Upper lobe of left lung (tissue), 6 donors: ENCODE results near the gene MSX2. TPM values are rescaled to one million over a fixed set of nuclear protein-coding genes. Genes with fewer than 3 reads are reported as not detected.

Experiments
- ATAC-seq, 2 donors: fragments of 200-7000 bp; cut with Tn5 transposase; one replicate each; pipeline ENCODE4 v1.9.1; 2022; ENCODE audit warnings: mild to moderate bottlenecking in 2 of 2, moderate library complexity in 2 of 2; ENCODE audit not compliant: low FRiP score in 2 of 2
- DNase-seq, 2 donors: peaks; one replicate each; pipeline ENCODE4 v3.0.0-alpha.2; 2019 to 2020
- H3K27ac ChIP-seq, 4 donors: fragments of 200-600 bp; sonication (generic); one replicate each; pipeline ENCODE4 v1.5.1; 2016 to 2019
- H3K27me3 ChIP-seq, 4 donors: fragments of 200-600 bp; sonication (generic); one replicate each; pipeline ENCODE4 v1.5.1; 2017 to 2019
- H3K36me3 ChIP-seq, 4 donors: fragments of 200-600 bp; sonication (generic); one replicate each; pipeline ENCODE4 v1.5.1; 2016 to 2019
- H3K4me1 ChIP-seq, 4 donors: fragments of 200-600 bp; sonication (generic); one replicate each; pipeline ENCODE4 v1.5.1; 2018 to 2019
- H3K4me3 ChIP-seq, 4 donors: fragments of 200-600 bp; sonication (generic); one replicate each; pipeline ENCODE4 v1.5.1; 2017 to 2019; ENCODE audit warnings: mild to moderate bottlenecking in 2 of 4, moderate library complexity in 1 of 4
- H3K9me3 ChIP-seq, 4 donors: fragments of 200-600 bp; sonication (generic); one replicate each; pipeline ENCODE4 v1.5.1; 2018 to 2019
- CTCF ChIP-seq, 6 experiments: fragments of 450-650 bp in 4 of 6; fragments of 200-600 bp in 2 of 6; sonication (generic) in 2 of 6; IDR thresholded peaks; one replicate each; pipeline ENCODE4 v1.5.1; 2016 to 2019; ENCODE audit warnings: antibody characterized with exemption in 6 of 6
- EP300 ChIP-seq, 4 donors: sonication (generic); formaldehyde crosslinking; IDR thresholded peaks; one replicate each; pipeline ENCODE4 v1.5.1; 2017; ENCODE audit warnings: antibody characterized with exemption in 4 of 4, control low read depth in 2 of 4
- POLR2A ChIP-seq, 4 donors: fragments of 450-650 bp; IDR thresholded peaks; one replicate each; pipeline ENCODE4 v1.5.1; 2016 to 2017; ENCODE audit warnings: antibody characterized with exemption in 4 of 4, mild to moderate bottlenecking in 2 of 4
- POLR2AphosphoS5 ChIP-seq, 2 donors: sonication (generic); formaldehyde crosslinking; IDR thresholded peaks; one replicate each; pipeline ENCODE4 v1.5.1; 2017; ENCODE audit warnings: antibody characterized with exemption in 2 of 2
- WGBS, 2 donors: methylation state at CpG; one replicate each; pipeline ENCODE4 v1.1.5; 2017 to 2018; 5-methylcytosine and 5-hydroxymethylcytosine counted together
- total RNA-seq, 6 donors: library from RNA; depleted of rRNA in 4 of 6; stranded (reverse); fragments of >200 nt in 4 of 6; gene quantifications; one replicate each; pipeline versions ENCODE4 v1.1.0 to v1.2.1, GENCODE V29; 2016 to 2021
- donor health status: DM: no; HTN: no; CAD: no; lungs with moderate emphysema.
- donor health status: DM: no; HTN: yes; CAD: no; lungs with severe emphysema.

Gene MSX2
- total RNA-seq, 6 donors from 2014 or later = 0.44 to 1.6 (median 1.5) TPM; not detected in 2

DNA sequence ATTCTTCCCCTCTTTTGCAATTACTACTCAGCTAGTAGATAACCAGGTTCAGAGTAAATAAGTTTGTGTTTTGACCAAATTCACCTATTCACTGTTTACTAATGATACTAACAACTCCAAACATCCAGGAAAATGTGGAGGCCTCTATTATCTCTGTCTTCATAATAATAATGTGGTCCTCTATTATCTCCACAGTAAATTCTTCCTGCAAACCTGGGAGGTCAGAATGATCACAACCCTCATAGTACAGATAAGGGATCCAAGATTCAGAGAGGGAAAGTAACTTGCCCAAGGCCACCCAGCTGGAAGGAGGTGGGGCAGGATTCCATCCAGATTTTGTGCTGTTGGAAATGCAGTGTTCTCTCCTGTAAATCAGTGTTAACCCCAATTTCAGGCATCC, 9.6 kb upstream of the MSX2 start:
- TF ChIP-seq CTCF (IDR thresholded peaks at IDR 0.05) (no peak), POLR2A (IDR thresholded peaks at IDR 0.05) (no peak), POLR2AphosphoS5 (IDR thresholded peaks at IDR 0.05) (no peak), EP300 (IDR thresholded peaks at IDR 0.05) (no peak)
- no peak overlapping the region for H3K27ac ChIP-seq
- no peaks in the 10 kb centered on the region for H3K36me3 ChIP-seq
- no peak overlapping the region for H3K4me3 ChIP-seq
- ATAC-seq (no peak), DNase-seq (no peak)
- H3K9me3 ChIP-seq = no peaks in the 10 kb centered on the region
- peaks cover 0 to 5% (median under 1%) of the 10 kb centered on the region in 4 donors for H3K27me3 ChIP-seq
- no peaks in the 10 kb centered on the region for H3K4me1 ChIP-seq

GRCh38 chr5:174715804-174716203, 8.6 kb upstream of the MSX2 start:
- WGBS, 2 donors = 61 to 79% methylated on average over 3 of the region's 3 CpGs
- peaks cover 0 to 5% (median 4%) of the 10 kb centered on the region in 4 donors for H3K4me1 ChIP-seq
- no peak for DNase-seq
- H3K4me3 ChIP-seq = no peak overlapping the region
- no peaks in the 10 kb centered on the region for H3K36me3 ChIP-seq
- no peak overlapping the region for H3K27ac ChIP-seq
- TF ChIP-seq CTCF (IDR thresholded peaks at IDR 0.05) (no peak), POLR2A (IDR thresholded peaks at IDR 0.05) (no peak), EP300 (IDR thresholded peaks at IDR 0.05) (no peak)
- no peaks in the 10 kb centered on the region for H3K9me3 ChIP-seq
- no peak for ATAC-seq
- H3K27me3 ChIP-seq = peaks cover 0 to 13% (median 9%) of the 10 kb centered on the region in 4 donors

- Histone ChIP-seq H3K36me3 (no peaks in the 10 kb centered on the region), H3K9me3 (no peaks in the 10 kb centered on the region), H3K4me1 (peaks cover 0 to 12% (median 7%) of the 10 kb centered on the region in 4 donors), H3K27me3 (peaks cover 0 to 30% (median 19%) of the 10 kb centered on the region in 4 donors), H3K27ac (no peak overlapping the region), H3K4me3 (no peak overlapping the region)
- ATAC-seq (no peak), DNase-seq (no peak)
- TF ChIP-seq POLR2A (IDR thresholded peaks at IDR 0.05) (no peak), POLR2AphosphoS5 (IDR thresholded peaks at IDR 0.05) (no peak), CTCF (IDR thresholded peaks at IDR 0.05) (no peak), EP300 (IDR thresholded peaks at IDR 0.05) (no peak)
- WGBS, 2 donors = 20 to 28% methylated on average over 5 of the region's 5 CpGs
Observed at GRCh38 chr5:174717826-174718455, 6.4 kb upstream of the MSX2 start.

DNA sequence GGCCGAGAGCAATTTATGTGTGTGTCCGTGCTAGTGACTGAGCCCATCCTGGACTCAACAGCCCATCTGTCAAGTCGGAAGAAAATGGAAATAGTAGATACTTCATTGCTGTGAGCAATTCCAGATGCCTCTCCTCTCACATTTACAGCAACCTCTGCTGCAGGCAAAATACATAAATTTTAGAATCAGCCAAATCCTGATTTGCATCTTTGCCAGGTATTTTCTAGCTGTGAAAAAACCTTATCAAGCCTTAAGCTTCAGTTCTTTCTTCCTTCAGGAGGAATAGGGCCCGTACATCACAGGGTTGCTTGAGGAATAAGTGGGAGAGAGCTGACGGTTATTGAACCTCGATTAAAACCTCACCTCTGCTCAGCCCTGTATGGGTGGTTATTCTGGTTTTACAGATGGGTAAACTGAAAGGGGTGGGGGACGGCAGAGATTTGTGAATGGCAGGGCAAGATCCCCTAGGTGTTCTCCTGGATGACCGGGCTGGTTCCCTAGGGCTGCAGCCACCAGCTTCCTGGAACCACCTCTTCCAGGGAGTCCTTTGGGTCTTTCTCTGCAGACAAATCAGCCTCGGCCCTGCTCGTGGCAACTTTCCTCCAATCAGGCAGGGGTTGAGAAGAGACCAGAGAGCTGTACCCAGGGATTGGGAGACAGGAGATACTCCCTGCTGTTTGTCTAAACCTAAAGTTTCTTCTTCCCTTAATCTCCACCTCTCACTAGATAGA, 5.3 kb upstream of the MSX2 start:
- ATAC-seq = no peak
- Histone ChIP-seq H3K27ac (no peak overlapping the region), H3K36me3 (no peaks in the 10 kb centered on the region), H3K4me1 (peaks cover 0 to 18% (median 12%) of the 10 kb centered on the region in 4 donors), H3K4me3 (no peak overlapping the region), H3K9me3 (no peaks in the 10 kb centered on the region), H3K27me3 (peaks cover 0 to 40% (median 22%) of the 10 kb centered on the region in 4 donors)
- TF ChIP-seq POLR2A (IDR thresholded peaks at IDR 0.05) (no peak), CTCF (IDR thresholded peaks at IDR 0.05) (no peak), EP300 (IDR thresholded peaks at IDR 0.05) (no peak), POLR2AphosphoS5 (IDR thresholded peaks at IDR 0.05) (no peak)
- 33 to 37% methylated on average over 9 to 10 of the region's 10 CpGs for WGBS, 2 donors
- no peak for DNase-seq
